Measurements from ENCODE around the gene HMGCS1. TPM values are rescaled to one million over a fixed set of nuclear protein-coding genes. Genes with fewer than 3 reads are reported as not detected.
A peak's percentile ranks its signal among the peaks of the same experiment; 100 is the strongest.

The HMGCS1 gene
- total and polyA plus RNA-seq, 9 of the 15 experiments (the other 6 are each of a cell fraction or from before 2014, with no cell fraction given), result 43.7 to 337 (median 111) TPM

GRCh38 chr5:43281840-43282658 lies 31.2 kb downstream of the HMGCS1 start (continued):
- TF ChIP-seq GTF2B (IDR thresholded peaks at IDR 0.05; ENCODE audit: extremely low read depth, insufficient read length), result no peak
- TF ChIP-seq FOXO4 (CRISPR knock-in tag; IDR thresholded peaks at IDR 0.05), result no peak
- TF ChIP-seq MTA2 (IDR thresholded peaks at IDR 0.05; ENCODE audit: low read depth), result no peak
- TF ChIP-seq PBX2 (CRISPR knock-in tag; IDR thresholded peaks at IDR 0.05; ENCODE audit: low read depth), result no peak
- peak; percentile 45; the same call in 1 of the 2 replicates for TF ChIP-seq PBX2 (tag; conservative IDR thresholded peaks at IDR 0.05; ENCODE audit: low read depth)
- TF ChIP-seq SPI1 (IDR thresholded peaks at IDR 0.05; ENCODE audit: borderline replicate concordance, low read depth, low read length), result no peak
- no peak for TF ChIP-seq ZNF140 (CRISPR knock-in tag; IDR thresholded peaks at IDR 0.05)
- no peak for TF ChIP-seq ZNF764 (CRISPR knock-in tag; IDR thresholded peaks at IDR 0.05; ENCODE audit: low read depth)
- no peak for TF ChIP-seq CCNT2 (IDR thresholded peaks at IDR 0.05; ENCODE audit: borderline replicate concordance, extremely low read depth, insufficient read length, low read depth, low read length)
- no peak for TF ChIP-seq STAT6 (CRISPR knock-in tag; IDR thresholded peaks at IDR 0.05)
- 0 out of 2 replicates have a peak, but pooled peaks have one; percentile 12 for TF ChIP-seq ARID1B (IDR thresholded peaks at IDR 0.05)
- no peak for TF ChIP-seq SNIP1 (IDR thresholded peaks at IDR 0.05; ENCODE audit: low read depth)
- TF ChIP-seq ZC3H8 (IDR thresholded peaks at IDR 0.05), result no peak
- no peak for TF ChIP-seq TEAD1 (CRISPR knock-in tag; IDR thresholded peaks at IDR 0.05)
- no peak for TF ChIP-seq ZNF398 (CRISPR knock-in tag; IDR thresholded peaks at IDR 0.05)
- no peak for TF ChIP-seq PTBP1 (IDR thresholded peaks at IDR 0.05; ENCODE audit: low read depth, low read length)
- TF ChIP-seq GATA2 (CRISPR knock-in tag; IDR thresholded peaks at IDR 0.05), result 0 out of 2 replicates have a peak, but pooled peaks have one; percentile 16
- no peak for TF ChIP-seq HSF4 (CRISPR knock-in tag; IDR thresholded peaks at IDR 0.05; ENCODE audit: borderline replicate concordance)
